Mesodermal cell (in vitro differentiated cells): ENCODE measurements around the gene SLC35D3.
"Not testable (repeated sequence)": the region's sequence is repeated elsewhere in the genome, so short reads cannot be mapped to it uniquely, and the experiment has no call there.

ENCODE experiments used
- H3K27ac ChIP-seq: 2 replicates; pipeline ENCODE4 v1.7.0; 2013; ENCODE audit warnings: mild to moderate bottlenecking, low read depth, low read length, moderate library complexity; ENCODE audit not compliant: severe bottlenecking
- H3K36me3 ChIP-seq: 2 replicates; pipeline ENCODE4 v1.7.1; 2013; ENCODE audit warnings: mild to moderate bottlenecking, low read length, moderate library complexity; ENCODE audit not compliant: control insufficient read depth, insufficient read depth
- H3K4me1 ChIP-seq: one replicate; pipeline ENCODE4 v1.7.1; 2013; ENCODE audit warnings: mild to moderate bottlenecking, low read length; ENCODE audit not compliant: insufficient read depth, control insufficient read depth, poor library complexity, severe bottlenecking
- H3K4me3 ChIP-seq: 2 replicates; pipeline ENCODE4 v1.7.0; 2013; ENCODE audit warnings: low read length, control low read depth, mild to moderate bottlenecking; ENCODE audit not compliant: insufficient read depth, poor library complexity, severe bottlenecking; ENCODE audit errors: extremely low read depth
- H3K9me3 ChIP-seq: 2 replicates; pipeline ENCODE4 v1.7.1; 2013; ENCODE audit warnings: mild to moderate bottlenecking, low read length, moderate library complexity; ENCODE audit not compliant: control insufficient read depth
- WGBS, 2 experiments: methylation state at CpG; one replicate each; pipeline ENCODE4 v1.1.5; 2013; ENCODE audit warnings: missing lambda C conversion rate in 2 of 2; ENCODE audit not compliant: insufficient coverage in 2 of 2; 5-methylcytosine and 5-hydroxymethylcytosine counted together

The SLC35D3 gene

GRCh38 chr6:136950436-136951126 is 28.5 kb downstream of the SLC35D3 start:
- Histone ChIP-seq H3K9me3 (no peaks in the 10 kb centered on the region), H3K27ac (no peak overlapping the region), H3K36me3 (no peaks in the 10 kb centered on the region), H3K4me3 (no peak overlapping the region), H3K4me1 (no peaks in the 10 kb centered on the region)
- WGBS, 2 experiments, result 86 to 91% methylated on average over 2 to 3 of the region's 4 CpGs

- Histone ChIP-seq H3K27ac (no peak overlapping the region), H3K4me3 (no peak overlapping the region), H3K36me3 (no peaks in the 10 kb centered on the region), H3K9me3 (no peaks in the 10 kb centered on the region), H3K4me1 (peaks cover 5% of the 10 kb centered on the region)
- WGBS, 2 experiments, result 94 to 97% methylated on average over 2 to 3 of the region's 7 CpGs
These were observed 30.7 kb downstream of the SLC35D3 start for GRCh38 chr6:136952714-136953260.

GRCh38 chr6:136955123-136955522 is 33.0 kb downstream of the SLC35D3 start:
- WGBS, 2 experiments, result 83 to 87% methylated on average over 3 of the region's 3 CpGs
- Histone ChIP-seq H3K9me3 (no peaks in the 10 kb centered on the region), H3K4me1 (peaks cover 5% of the 10 kb centered on the region), H3K4me3 (no peak overlapping the region), H3K36me3 (no peaks in the 10 kb centered on the region), H3K27ac (no peak overlapping the region)

GRCh38 chr6:136956590-136957544 is 34.8 kb downstream of the SLC35D3 start:
- WGBS, 2 experiments, result 19 to 21% methylated on average over 8 to 10 of the region's 14 CpGs
- Histone ChIP-seq H3K36me3 (no peaks in the 10 kb centered on the region), H3K27ac (peak overlapping the region; percentile 71), H3K4me1 (peaks cover 5% of the 10 kb centered on the region), H3K4me3 (no peak overlapping the region), H3K9me3 (no peaks in the 10 kb centered on the region)

- WGBS, 2 experiments, result 82 to 89% methylated on average over 4 to 5 of the region's 5 CpGs
- Histone ChIP-seq H3K4me1 (peaks cover 5% of the 10 kb centered on the region), H3K9me3 (no peaks in the 10 kb centered on the region), H3K36me3 (no peaks in the 10 kb centered on the region), H3K27ac (no peak overlapping the region), H3K4me3 (no peak overlapping the region)
These were observed 36.1 kb downstream of the SLC35D3 start for GRCh38 chr6:136958168-136958567.

- Histone ChIP-seq H3K4me3 (no peak overlapping the region), H3K4me1 (peaks cover 6% of the 10 kb centered on the region), H3K9me3 (no peaks in the 10 kb centered on the region), H3K27ac (peak overlapping the region; percentile 20), H3K36me3 (no peaks in the 10 kb centered on the region)
- 61 to 73% methylated on average over 9 of the region's 14 CpGs for WGBS, 2 experiments
These were observed 37.4 kb downstream of the SLC35D3 start for GRCh38 chr6:136959471-136959891.

- not testable (repeated sequence) for H3K9me3 ChIP-seq, H3K4me3 ChIP-seq, H3K36me3 ChIP-seq
- Histone ChIP-seq H3K4me1 (peaks cover 10% of the 10 kb centered on the region), H3K27ac (peak overlapping the region; percentile 59)
- no CpG with 5 or more reads among the region's 6 CpGs for WGBS, 2 experiments
These were observed 37.8 kb downstream of the SLC35D3 start for GRCh38 chr6:136959935-136960334.

- no CpG with 5 or more reads among the region's 3 CpGs for WGBS, 2 experiments
- Histone ChIP-seq H3K9me3 (no peaks in the 10 kb centered on the region), H3K4me3 (no peak overlapping the region), H3K27ac (no peak overlapping the region), H3K36me3 (no peaks in the 10 kb centered on the region), H3K4me1 (peaks cover 11% of the 10 kb centered on the region)
These were observed 38.7 kb downstream of the SLC35D3 start for GRCh38 chr6:136960781-136961180.

GRCh38 chr6:136961848-136962247 is 39.7 kb downstream of the SLC35D3 start:
- peaks cover 8% of the 10 kb centered on the region for H3K4me1 ChIP-seq
- 92 to 95% methylated on average over 3 of the region's 5 CpGs for WGBS, 2 experiments
- H3K9me3 ChIP-seq, result no peaks in the 10 kb centered on the region
- H3K27ac ChIP-seq, result no peak overlapping the region
- H3K4me3 ChIP-seq, result no peak overlapping the region
- no peaks in the 10 kb centered on the region for H3K36me3 ChIP-seq

GRCh38 chr6:136962661-136963060 is 40.6 kb downstream of the SLC35D3 start:
- H3K27ac ChIP-seq, result peak overlapping the region; percentile 47
- peaks cover 6% of the 10 kb centered on the region for H3K4me1 ChIP-seq
- H3K9me3 ChIP-seq, result no peaks in the 10 kb centered on the region
- H3K4me3 ChIP-seq, result no peak overlapping the region
- H3K36me3 ChIP-seq, result no peaks in the 10 kb centered on the region
- WGBS, 2 experiments, result 41 to 100% methylated on average over 1 to 3 of the region's 4 CpGs
